Stimulated activated naive CD8-positive, alpha-beta T cell treated with anti-CD3 and anti-CD28 coated beads, Interleukin-15, amount 100 ng/mL, for 72 hours (primary cell): Measurements from ENCODE around the gene R3HDM4.

ENCODE experiments used
- ATAC-seq: fragments of 150-1000 bp; cut with Tn5 transposase; 2 replicates; pipeline ENCODE4 v1.10.0; 2021; ENCODE audit warnings: mild to moderate bottlenecking, moderate library complexity
- DNase-seq, 2 donors: peaks; one replicate each; pipeline ENCODE4 v3.0.0; 2021 to 2022
- H3K27ac Mint-ChIP-seq, 2 donors: one replicate each; pipeline ENCODE4 v1.8.0; 2022; ENCODE audit warnings: mild to moderate bottlenecking in 2 of 2, mixed read lengths in 2 of 2, moderate library complexity in 2 of 2
- H3K27me3 Mint-ChIP-seq: one replicate; pipeline ENCODE4 v1.8.0; 2022; ENCODE audit warnings: mixed read lengths
- H3K4me1 Mint-ChIP-seq: one replicate; pipeline ENCODE4 v1.8.0; 2022; ENCODE audit warnings: mild to moderate bottlenecking, mixed read lengths
- H3K4me3 Mint-ChIP-seq, 2 donors: one replicate each; pipeline ENCODE4 v1.8.0; 2022; ENCODE audit warnings: mild to moderate bottlenecking in 2 of 2, mixed read lengths in 2 of 2, moderate library complexity in 1 of 2
- H3K9me3 Mint-ChIP-seq, 2 donors: one replicate each; pipeline ENCODE4 v1.8.0; 2022; ENCODE audit warnings: mixed read lengths in 2 of 2

The R3HDM4 gene

GRCh38 chr19:939922-940321 lies 26.9 kb upstream of the R3HDM4 start:
- Mint-ChIP-seq H3K27me3 (peaks cover 23% of the 10 kb centered on the region), H3K4me3 (peak overlapping the region; percentile 64 to 82), H3K4me1 (peaks cover 46% of the 10 kb centered on the region), H3K9me3 (no peaks in the 10 kb centered on the region), H3K27ac (no peak overlapping the region)
- DNase-seq (no peak), ATAC-seq (no peak)

- Mint-ChIP-seq H3K4me3 (peak overlapping the region in 1 of 2 donors; percentile 64), H3K9me3 (no peaks in the 10 kb centered on the region), H3K4me1 (peaks cover 46% of the 10 kb centered on the region), H3K27me3 (peaks cover 23% of the 10 kb centered on the region), H3K27ac (peak overlapping the region in 1 of 2 donors; percentile 16)
- no peak for DNase-seq
- no peak for ATAC-seq
These were observed 26.4 kb upstream of the R3HDM4 start for GRCh38 chr19:939439-939838.

- DNase-seq (no peak), ATAC-seq (no peak)
- Mint-ChIP-seq H3K4me1 (peaks cover 54% of the 10 kb centered on the region), H3K9me3 (no peaks in the 10 kb centered on the region), H3K27ac (no peak overlapping the region), H3K4me3 (no peak overlapping the region), H3K27me3 (peaks cover 23% of the 10 kb centered on the region)
These were observed 25.4 kb upstream of the R3HDM4 start for GRCh38 chr19:938233-938923.

- Mint-ChIP-seq H3K27me3 (peaks cover 32% of the 10 kb centered on the region), H3K4me3 (peak overlapping the region in 1 of 2 donors; percentile 18), H3K9me3 (no peaks in the 10 kb centered on the region), H3K4me1 (peaks cover 65% of the 10 kb centered on the region), H3K27ac (peak overlapping the region in 1 of 2 donors; percentile 82)
- ATAC-seq: peak; percentile 76
- peak; percentile 49 to 70 for DNase-seq
These were observed 24.3 kb upstream of the R3HDM4 start for GRCh38 chr19:937259-937694.

- H3K9me3 Mint-ChIP-seq: no peaks in the 10 kb centered on the region
- ATAC-seq (no peak), DNase-seq (no peak)
- no peak overlapping the region for H3K27ac Mint-ChIP-seq
- peaks cover 64% of the 10 kb centered on the region for H3K4me1 Mint-ChIP-seq
- peaks cover 30% of the 10 kb centered on the region for H3K27me3 Mint-ChIP-seq
- no peak overlapping the region for H3K4me3 Mint-ChIP-seq
These were observed 23.1 kb upstream of the R3HDM4 start for GRCh38 chr19:936175-936546.

GRCh38 chr19:934865-935479 lies 22.0 kb upstream of the R3HDM4 start:
- ATAC-seq: no peak
- H3K27ac Mint-ChIP-seq: no peak overlapping the region
- DNase-seq: no peak
- peaks cover 22% of the 10 kb centered on the region for H3K27me3 Mint-ChIP-seq
- peaks cover 56% of the 10 kb centered on the region for H3K4me1 Mint-ChIP-seq
- no peak overlapping the region for H3K4me3 Mint-ChIP-seq
- no peaks in the 10 kb centered on the region for H3K9me3 Mint-ChIP-seq

- H3K27me3 Mint-ChIP-seq: peaks cover 16% of the 10 kb centered on the region
- no peaks in the 10 kb centered on the region for H3K9me3 Mint-ChIP-seq
- DNase-seq (no peak), ATAC-seq (no peak)
- H3K4me1 Mint-ChIP-seq: peaks cover 50% of the 10 kb centered on the region
- no peak overlapping the region for H3K27ac Mint-ChIP-seq
- no peak overlapping the region for H3K4me3 Mint-ChIP-seq
These were observed 21.3 kb upstream of the R3HDM4 start for GRCh38 chr19:934197-934840.

- Mint-ChIP-seq H3K4me3 (peak overlapping the region in 1 of 2 donors; percentile 10), H3K4me1 (peaks cover 47% of the 10 kb centered on the region), H3K27ac (no peak overlapping the region), H3K27me3 (peaks cover 13% of the 10 kb centered on the region), H3K9me3 (no peaks in the 10 kb centered on the region)
- no peak for DNase-seq
- no peak for ATAC-seq
These were observed 20.5 kb upstream of the R3HDM4 start for GRCh38 chr19:933553-933882.

GRCh38 chr19:932648-933552 lies 19.9 kb upstream of the R3HDM4 start:
- H3K9me3 Mint-ChIP-seq: no peaks in the 10 kb centered on the region
- peak; percentile 62 for ATAC-seq
- peaks cover 41% of the 10 kb centered on the region for H3K4me1 Mint-ChIP-seq
- peaks cover 13% of the 10 kb centered on the region for H3K27me3 Mint-ChIP-seq
- peak overlapping the region; percentile 51 to 75 for H3K4me3 Mint-ChIP-seq
- H3K27ac Mint-ChIP-seq: no peak overlapping the region
- DNase-seq: peak in 1 of 2 donors; percentile 39

GRCh38 chr19:931860-932647 lies 19.0 kb upstream of the R3HDM4 start:
- ATAC-seq (no peak), DNase-seq (no peak)
- Mint-ChIP-seq H3K27ac (peak overlapping the region in 1 of 2 donors; percentile 76), H3K27me3 (peaks cover 13% of the 10 kb centered on the region), H3K4me1 (peaks cover 33% of the 10 kb centered on the region), H3K4me3 (peak overlapping the region; percentile 34 to 73), H3K9me3 (no peaks in the 10 kb centered on the region)

GRCh38 chr19:929891-930258 lies 16.9 kb upstream of the R3HDM4 start:
- H3K4me1 Mint-ChIP-seq: peaks cover 27% of the 10 kb centered on the region
- H3K27me3 Mint-ChIP-seq: peaks cover 13% of the 10 kb centered on the region
- no peak for DNase-seq
- H3K9me3 Mint-ChIP-seq: no peaks in the 10 kb centered on the region
- H3K4me3 Mint-ChIP-seq: no peak overlapping the region
- no peak for ATAC-seq
- H3K27ac Mint-ChIP-seq: no peak overlapping the region

- ATAC-seq (no peak), DNase-seq (no peak)
- no peak overlapping the region for H3K4me3 Mint-ChIP-seq
- no peak overlapping the region for H3K27ac Mint-ChIP-seq
- H3K9me3 Mint-ChIP-seq: no peaks in the 10 kb centered on the region
- peaks cover 33% of the 10 kb centered on the region for H3K4me1 Mint-ChIP-seq
- H3K27me3 Mint-ChIP-seq: peaks cover 13% of the 10 kb centered on the region
These were observed 16.3 kb upstream of the R3HDM4 start for GRCh38 chr19:929203-929890.

- Mint-ChIP-seq H3K4me3 (no peak overlapping the region), H3K27me3 (peaks cover 13% of the 10 kb centered on the region), H3K4me1 (peaks cover 29% of the 10 kb centered on the region), H3K9me3 (no peaks in the 10 kb centered on the region), H3K27ac (no peak overlapping the region)
- ATAC-seq: no peak
- no peak for DNase-seq
These were observed 15.6 kb upstream of the R3HDM4 start for GRCh38 chr19:928471-929202.
